Natural killer cell treated with Interleukin-12 subunit alpha and Interleukin-12 subunit beta and Interleukin-15 and Interleukin-18, amount 100 ng/mL, for 72 hours (primary cell): ENCODE measurements around the gene DRAXIN. TPM values are rescaled to one million over a fixed set of nuclear protein-coding genes. Genes with fewer than 3 reads are reported as not detected.
A peak's percentile ranks its signal among the peaks of the same experiment; 100 is the strongest.

Source experiments
- ATAC-seq, 2 donors: fragments of 150-1000 bp; cut with Tn5 transposase in 1 of 2; sonication (Bioruptor Pico), chemical (Tn5 transposase) in 1 of 2; 2 replicates each; pipeline ENCODE4 v1.10.0; 2021
- DNase-seq: peaks from one replicate; pipeline ENCODE4 v3.0.0; 2022; ENCODE audit warnings: low spot score
- H3K27ac Mint-ChIP-seq, 2 donors: 1 replicate in 1 of 2; 2 replicates in 1 of 2; pipeline ENCODE4 v1.8.0; 2022; ENCODE audit warnings: mixed read lengths in 2 of 2, mild to moderate bottlenecking in 1 of 2, moderate library complexity in 1 of 2
- H3K27me3 Mint-ChIP-seq, 2 donors: 1 replicate in 1 of 2; 2 replicates in 1 of 2; pipeline ENCODE4 v1.8.0; 2022; ENCODE audit warnings: mixed read lengths in 2 of 2
- H3K36me3 Mint-ChIP-seq: one replicate; pipeline ENCODE4 v1.8.0; 2022; ENCODE audit warnings: mixed read lengths
- H3K4me1 Mint-ChIP-seq, 2 donors: 1 replicate in 1 of 2; 2 replicates in 1 of 2; pipeline ENCODE4 v1.8.0; 2022; ENCODE audit warnings: low read depth in 2 of 2, mixed read lengths in 2 of 2, mild to moderate bottlenecking in 1 of 2
- H3K4me3 Mint-ChIP-seq: one replicate; pipeline ENCODE4 v1.8.0; 2022; ENCODE audit warnings: mixed read lengths
- H3K9me3 Mint-ChIP-seq: 2 replicates; pipeline ENCODE4 v1.8.0; 2022; ENCODE audit warnings: mixed read lengths
- total RNA-seq, 2 donors: library from RNA; stranded (reverse); gene quantifications; one replicate each; pipeline ENCODE4 v1.2.3, GENCODE V29; 2022

DRAXIN gene
- total RNA-seq, 2 donors from 2014 or later = 29.3 to 41.5 TPM

DNA sequence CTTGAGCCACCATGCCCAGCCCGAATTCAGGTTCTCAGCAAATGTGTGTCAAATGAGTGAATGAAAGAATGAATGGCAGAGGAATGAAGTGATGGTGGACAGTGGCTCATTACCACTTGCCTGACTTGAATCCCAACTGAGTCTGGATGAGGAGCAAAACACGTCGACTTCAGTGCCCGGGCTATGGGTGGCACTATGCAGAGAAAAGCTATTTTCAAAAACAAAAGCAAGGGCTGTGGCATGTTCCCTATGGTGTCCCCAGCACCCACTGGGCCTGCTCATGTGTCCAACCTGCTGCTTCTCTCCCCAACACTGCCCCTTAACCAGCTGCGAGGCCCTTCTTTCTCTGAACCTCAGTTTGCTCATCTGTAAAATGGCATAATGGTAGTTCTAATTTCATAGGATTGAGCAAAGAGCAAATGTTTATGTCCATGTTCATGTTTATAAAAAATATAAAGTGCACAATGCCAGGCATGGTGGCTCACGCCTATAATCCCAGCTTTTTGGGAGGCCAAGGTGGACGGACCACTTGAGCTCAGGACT, 6.2 kb upstream of the DRAXIN start:
- no peak overlapping the region for H3K4me3 Mint-ChIP-seq
- no peak for ATAC-seq
- H3K9me3 Mint-ChIP-seq = no peaks in the 10 kb centered on the region
- no peak overlapping the region for H3K27ac Mint-ChIP-seq
- H3K27me3 Mint-ChIP-seq = peaks cover 0 to 8% of the 10 kb centered on the region in 2 donors
- H3K4me1 Mint-ChIP-seq = peaks cover 7 to 20% of the 10 kb centered on the region in 2 donors
- no peak for DNase-seq
- no peaks in the 10 kb centered on the region for H3K36me3 Mint-ChIP-seq

DNA sequence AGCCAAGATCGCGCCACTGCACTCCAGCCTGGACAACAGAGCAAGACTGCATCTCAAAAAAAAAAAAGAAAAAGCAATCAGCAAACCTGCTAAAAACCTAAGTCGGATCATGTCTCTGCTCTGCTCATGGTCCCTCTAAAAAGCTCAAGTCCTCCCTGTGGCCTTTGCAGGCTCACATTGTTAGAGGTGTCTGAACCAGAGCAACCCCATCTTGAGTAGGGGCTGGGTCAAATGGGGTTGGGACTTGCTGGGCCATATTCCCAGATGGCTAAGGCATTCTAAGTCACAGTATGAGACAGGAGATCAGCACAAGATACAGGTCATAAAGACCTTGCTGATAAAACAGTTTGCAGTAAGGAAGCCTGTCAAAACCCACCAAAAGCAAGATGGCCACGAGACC, 3.0 kb upstream of the DRAXIN start:
- no peak for DNase-seq
- ATAC-seq = no peak
- Mint-ChIP-seq H3K4me1 (peaks cover 20 to 22% of the 10 kb centered on the region in 2 donors), H3K27ac (no peak overlapping the region), H3K4me3 (no peak overlapping the region), H3K36me3 (no peaks in the 10 kb centered on the region), H3K27me3 (peaks cover 0 to 8% of the 10 kb centered on the region in 2 donors), H3K9me3 (no peaks in the 10 kb centered on the region)

DNA sequence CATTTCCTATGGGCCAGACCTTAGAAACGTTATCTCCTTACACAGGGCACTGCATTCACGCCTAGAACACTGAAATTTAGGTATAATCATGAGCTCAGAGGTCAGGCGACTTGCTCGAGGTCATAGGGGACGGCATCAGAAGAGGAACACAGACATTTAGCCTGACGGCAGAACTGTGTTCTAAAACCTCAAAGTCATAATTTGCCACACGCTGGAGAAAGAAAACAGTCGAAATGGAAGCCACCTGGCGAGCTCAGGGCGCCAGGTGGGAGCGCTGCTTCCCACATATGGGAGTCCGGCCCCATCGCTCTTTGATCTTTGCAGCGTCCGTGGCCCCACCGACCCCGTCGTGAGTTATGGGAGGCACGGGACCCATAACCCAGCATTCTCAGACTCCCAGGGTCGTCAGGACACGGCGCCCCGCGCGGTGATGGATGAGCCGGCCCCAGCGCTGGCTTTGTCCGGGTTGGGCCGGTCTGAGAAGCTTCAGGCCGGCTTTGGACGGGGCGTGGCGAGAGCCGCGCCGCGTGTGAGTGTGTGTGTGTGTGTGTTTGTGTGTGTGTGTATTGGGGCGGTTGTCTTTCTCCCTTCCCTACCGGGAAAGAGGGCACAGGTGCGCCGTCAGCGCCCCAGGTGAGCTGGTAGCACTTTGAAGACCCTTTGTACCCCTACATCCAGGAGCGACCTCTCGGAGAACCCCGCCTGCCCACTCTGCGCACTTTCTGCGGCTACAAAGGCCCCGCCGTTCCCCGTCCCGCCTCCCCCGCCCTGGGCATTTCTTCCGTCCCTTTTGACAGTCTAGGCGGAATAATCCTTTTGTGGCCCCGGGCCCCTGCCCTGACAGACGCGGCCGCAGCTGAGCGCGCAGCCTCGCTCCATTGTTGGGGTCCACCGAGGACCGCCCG, 861 bp upstream of the DRAXIN start:
- H3K4me3 Mint-ChIP-seq = peak overlapping the region; percentile 63
- H3K36me3 Mint-ChIP-seq = no peaks in the 10 kb centered on the region
- DNase-seq = no peak
- peaks cover 27 to 28% of the 10 kb centered on the region in 2 donors for H3K4me1 Mint-ChIP-seq
- peak overlapping the region; percentile 4 to 55 for H3K27ac Mint-ChIP-seq
- peaks cover 0 to 8% of the 10 kb centered on the region in 2 donors for H3K27me3 Mint-ChIP-seq
- no peak for ATAC-seq
- no peaks in the 10 kb centered on the region for H3K9me3 Mint-ChIP-seq

DNA sequence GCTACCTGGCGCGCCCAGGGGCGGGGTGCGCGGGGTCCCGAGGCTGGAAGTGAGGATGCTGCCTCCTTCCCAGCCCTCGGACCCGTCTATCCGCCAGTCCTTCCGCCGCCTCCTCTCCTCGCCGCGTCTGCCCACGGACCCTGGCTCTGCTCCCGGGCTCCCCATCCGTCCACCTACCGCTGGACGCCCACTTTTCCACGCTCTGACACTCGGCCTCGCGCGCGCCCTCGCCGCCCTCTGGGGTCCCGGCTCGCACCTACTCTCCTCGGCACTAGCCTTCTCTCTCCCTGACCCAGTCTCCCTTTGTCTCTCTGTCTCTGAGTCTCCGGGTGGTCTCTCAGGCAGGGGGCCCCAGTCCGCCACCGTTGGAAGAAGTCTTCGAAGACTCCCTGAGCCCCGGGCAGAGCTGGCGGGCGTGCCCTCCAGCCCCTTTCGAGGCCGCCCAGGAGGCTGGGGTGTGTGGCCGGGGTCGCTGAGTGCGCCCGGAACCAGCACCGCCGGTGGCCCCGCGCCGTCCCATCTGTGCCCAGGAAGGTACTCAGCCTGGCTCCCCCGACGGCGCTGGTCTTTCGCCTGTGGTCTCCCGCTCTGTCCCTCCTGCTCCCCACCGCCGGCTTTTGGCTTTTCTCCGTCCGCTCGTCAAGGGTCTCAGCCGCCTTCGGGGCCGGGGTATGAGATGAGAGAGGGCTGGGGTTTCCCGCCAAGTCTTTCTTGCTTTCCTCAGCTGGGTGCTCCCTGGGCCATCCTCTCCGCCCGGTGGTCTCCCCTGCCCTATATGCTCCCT, 610 bp downstream of the DRAXIN start:
- H3K27ac Mint-ChIP-seq = peak overlapping the region; percentile 65 to 75
- H3K9me3 Mint-ChIP-seq = no peaks in the 10 kb centered on the region
- ATAC-seq = peak in 1 of 2 donors; percentile 0
- H3K4me3 Mint-ChIP-seq = peak overlapping the region; percentile 85
- peaks cover 0 to 8% of the 10 kb centered on the region in 2 donors for H3K27me3 Mint-ChIP-seq
- no peak for DNase-seq
- H3K4me1 Mint-ChIP-seq = peaks cover 27 to 29% of the 10 kb centered on the region in 2 donors
- H3K36me3 Mint-ChIP-seq = no peaks in the 10 kb centered on the region

DNA sequence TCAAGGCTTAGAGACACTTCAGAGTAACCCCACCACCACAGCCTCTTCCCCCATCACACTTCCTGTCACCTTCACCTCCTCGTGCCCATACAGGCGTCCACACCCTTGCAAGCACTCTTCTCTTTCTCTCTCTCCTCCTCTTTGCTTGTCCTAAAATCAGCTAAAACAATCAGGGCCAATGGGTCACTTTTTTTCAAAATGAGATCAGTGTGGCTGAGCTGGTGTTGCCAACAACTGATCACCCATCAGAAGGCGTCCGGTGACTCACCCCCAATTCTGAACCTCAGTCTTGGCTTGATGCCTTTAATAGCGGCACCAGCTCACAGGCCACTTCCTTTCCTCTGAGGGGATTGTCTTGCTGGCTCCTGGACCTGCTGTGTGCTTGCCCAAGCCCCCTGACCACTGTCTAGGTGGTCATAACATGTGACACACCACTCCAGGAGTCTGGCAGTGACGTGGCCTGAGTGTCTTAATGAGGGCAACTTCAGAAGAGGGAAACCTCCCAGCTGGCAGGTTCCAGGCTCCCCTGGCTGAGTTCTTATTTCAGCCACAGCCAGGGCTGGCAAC, 1.6 kb downstream of the DRAXIN start:
- Mint-ChIP-seq H3K4me3 (peak overlapping the region; percentile 85), H3K27ac (peak overlapping the region; percentile 65 to 75), H3K27me3 (peaks cover 0 to 8% of the 10 kb centered on the region in 2 donors), H3K4me1 (peaks cover 27% of the 10 kb centered on the region in 2 donors), H3K36me3 (no peaks in the 10 kb centered on the region), H3K9me3 (no peaks in the 10 kb centered on the region)
- DNase-seq (peak; percentile 89), ATAC-seq (peak; percentile 88 to 90)

DNA sequence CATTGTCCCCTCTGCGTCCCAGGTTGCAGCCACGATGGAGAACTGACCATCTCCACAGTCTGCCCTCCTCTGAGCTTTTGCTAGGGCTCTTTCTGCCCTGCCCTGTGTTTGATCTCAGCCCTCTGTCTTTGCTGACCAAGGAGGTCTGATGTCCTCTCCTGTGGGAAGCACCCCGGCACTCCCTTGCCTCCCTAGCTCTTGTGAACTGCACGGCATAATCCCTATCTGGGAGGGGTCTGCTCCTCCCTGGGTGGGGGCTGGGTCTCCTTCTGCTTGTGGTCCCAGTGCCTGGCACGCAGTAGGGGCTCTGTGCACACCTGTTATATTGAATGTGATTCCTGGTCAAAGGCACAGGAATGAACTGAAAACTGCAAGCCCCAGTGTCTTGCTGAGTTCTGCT, 2.4 kb downstream of the DRAXIN start:
- H3K4me1 Mint-ChIP-seq = peaks cover 27% of the 10 kb centered on the region in 2 donors
- H3K27me3 Mint-ChIP-seq = peaks cover 0 to 8% of the 10 kb centered on the region in 2 donors
- peak overlapping the region; percentile 65 to 75 for H3K27ac Mint-ChIP-seq
- DNase-seq = no peak
- no peak for ATAC-seq
- no peaks in the 10 kb centered on the region for H3K9me3 Mint-ChIP-seq
- H3K36me3 Mint-ChIP-seq = no peaks in the 10 kb centered on the region
- H3K4me3 Mint-ChIP-seq = peak overlapping the region; percentile 85

DNA sequence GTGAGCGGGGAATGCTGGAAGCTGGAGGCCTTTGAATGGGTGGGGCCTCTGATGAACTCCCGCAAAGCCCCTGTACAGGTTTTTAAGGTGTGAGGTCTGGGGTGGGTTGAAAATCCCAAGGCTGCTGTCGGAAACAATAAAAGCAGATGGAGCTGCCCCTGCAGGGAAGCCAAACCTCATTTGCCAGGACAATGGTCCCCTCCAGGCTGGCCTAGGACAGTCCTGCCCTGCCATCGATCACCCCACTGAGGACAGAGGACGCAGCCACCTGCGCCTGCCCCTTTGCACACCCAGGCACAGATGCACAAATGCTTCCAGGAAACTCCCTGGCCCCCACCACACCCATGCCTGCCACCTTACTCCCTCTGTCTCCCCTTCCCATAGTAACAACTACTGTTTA, 4.4 kb downstream of the DRAXIN start:
- peaks cover 15% of the 10 kb centered on the region in 2 donors for H3K4me1 Mint-ChIP-seq
- no peaks in the 10 kb centered on the region for H3K9me3 Mint-ChIP-seq
- peak overlapping the region in 1 of 2 donors; percentile 39 for H3K27ac Mint-ChIP-seq
- ATAC-seq (no peak), DNase-seq (no peak)
- H3K27me3 Mint-ChIP-seq = no peaks in the 10 kb centered on the region
- no peak overlapping the region for H3K4me3 Mint-ChIP-seq
- H3K36me3 Mint-ChIP-seq = no peaks in the 10 kb centered on the region

DNA sequence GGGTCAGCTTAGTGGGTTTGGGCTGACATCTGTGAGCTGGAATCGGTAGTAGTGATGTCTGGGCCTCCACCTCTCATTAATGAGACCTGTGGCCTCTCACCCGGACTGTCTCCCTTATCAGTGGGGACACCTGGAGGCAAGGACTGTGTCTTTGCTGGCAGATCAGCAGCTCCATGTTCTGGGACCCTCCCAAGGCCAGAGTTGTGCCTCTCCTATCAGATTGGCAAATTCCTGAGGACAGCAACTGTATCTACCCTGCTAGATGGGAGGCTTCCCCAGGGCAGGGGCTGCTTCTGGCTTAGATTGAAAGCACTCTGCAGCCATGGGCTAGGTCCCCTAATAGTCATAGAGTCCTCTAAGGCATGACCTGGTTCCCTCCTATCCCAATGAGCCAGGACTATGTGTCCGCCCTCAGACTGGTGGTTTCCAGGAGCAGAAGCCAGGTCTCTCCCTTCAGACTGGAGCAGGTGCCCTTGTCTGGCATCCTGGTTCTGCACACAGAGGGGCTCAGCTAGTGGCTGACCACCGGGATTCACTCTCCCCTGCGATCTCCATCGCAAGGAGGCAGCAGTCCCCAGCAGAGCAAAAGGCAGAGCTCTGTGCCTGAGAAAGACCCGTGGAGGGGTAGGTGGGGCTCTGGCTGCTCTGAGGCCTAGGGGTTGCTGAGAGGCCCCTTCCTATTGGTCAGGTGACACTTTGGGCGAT, 5.8 kb downstream of the DRAXIN start:
- H3K36me3 Mint-ChIP-seq = no peaks in the 10 kb centered on the region
- ATAC-seq (no peak), DNase-seq (no peak)
- peaks cover 15% of the 10 kb centered on the region in 2 donors for H3K4me1 Mint-ChIP-seq
- no peaks in the 10 kb centered on the region for H3K9me3 Mint-ChIP-seq
- peak overlapping the region in 1 of 2 donors; percentile 75 for H3K27ac Mint-ChIP-seq
- no peaks in the 10 kb centered on the region for H3K27me3 Mint-ChIP-seq
- no peak overlapping the region for H3K4me3 Mint-ChIP-seq

DNA sequence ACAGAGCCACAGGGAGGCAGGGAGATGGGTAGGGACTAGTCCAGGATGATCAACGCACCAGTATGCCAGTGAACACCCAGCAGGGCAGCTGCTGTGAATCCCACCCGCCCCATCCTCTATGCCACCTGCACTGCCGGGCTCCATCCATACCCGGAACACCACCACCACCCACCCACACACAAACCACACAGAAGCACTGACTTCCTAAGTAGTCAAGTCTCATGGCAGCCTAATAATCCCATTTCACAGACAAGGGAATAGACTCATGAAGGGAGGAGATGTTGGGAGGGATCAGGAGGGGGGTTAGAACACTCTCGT, 6.3 kb downstream of the DRAXIN start:
- peaks cover 14% of the 10 kb centered on the region in 2 donors for H3K4me1 Mint-ChIP-seq
- ATAC-seq (no peak), DNase-seq (no peak)
- no peaks in the 10 kb centered on the region for H3K9me3 Mint-ChIP-seq
- no peaks in the 10 kb centered on the region for H3K27me3 Mint-ChIP-seq
- peak overlapping the region in 1 of 2 donors; percentile 75 for H3K27ac Mint-ChIP-seq
- H3K4me3 Mint-ChIP-seq = no peak overlapping the region
- H3K36me3 Mint-ChIP-seq = no peaks in the 10 kb centered on the region

DNA sequence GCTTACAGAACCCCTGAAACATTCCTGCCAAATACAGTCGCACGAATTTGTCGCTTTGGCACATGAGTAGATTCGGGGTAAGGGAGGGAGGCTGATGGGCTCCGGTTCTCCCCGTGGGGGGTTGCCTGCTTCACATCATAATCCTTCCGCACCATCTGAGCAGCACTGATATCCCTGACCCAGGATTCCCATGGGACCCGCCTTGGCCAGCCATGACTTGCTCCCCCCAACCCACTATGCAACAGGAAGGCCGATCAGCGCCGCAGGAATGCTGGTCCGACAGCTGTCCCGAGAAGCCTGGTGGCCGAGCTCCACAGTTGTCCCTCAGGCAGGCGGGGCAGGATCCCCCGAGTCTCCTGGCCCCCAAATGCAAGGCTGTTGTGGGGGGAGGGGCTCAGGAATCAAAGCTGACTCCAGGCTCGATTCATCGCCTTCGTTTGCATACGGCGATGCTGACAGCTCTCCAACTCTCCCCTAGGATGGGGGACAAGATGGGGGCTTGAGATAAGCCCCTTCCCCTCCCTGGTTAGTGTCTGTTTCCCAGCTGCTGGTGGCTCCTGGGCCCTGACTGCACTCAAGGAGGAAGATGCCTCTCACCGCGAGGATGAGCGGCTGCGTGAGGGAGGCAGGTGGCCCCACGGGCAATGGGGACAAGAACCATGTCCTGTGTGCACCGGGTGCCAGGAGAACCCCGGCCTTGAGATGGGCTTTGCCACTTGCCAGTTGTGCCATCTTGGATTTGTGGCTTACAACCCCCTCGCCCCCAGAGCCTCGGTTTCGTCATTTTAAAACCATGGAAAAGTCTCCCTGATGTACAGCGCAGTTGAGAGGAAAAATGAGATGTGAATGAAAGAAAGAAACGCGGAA, 9.3 kb downstream of the DRAXIN start:
- DNase-seq = no peak
- Mint-ChIP-seq H3K36me3 (no peaks in the 10 kb centered on the region), H3K27me3 (no peaks in the 10 kb centered on the region), H3K4me1 (peaks cover 9 to 19% of the 10 kb centered on the region in 2 donors), H3K4me3 (no peak overlapping the region), H3K27ac (no peak overlapping the region), H3K9me3 (no peaks in the 10 kb centered on the region)
- ATAC-seq = no peak

DNA sequence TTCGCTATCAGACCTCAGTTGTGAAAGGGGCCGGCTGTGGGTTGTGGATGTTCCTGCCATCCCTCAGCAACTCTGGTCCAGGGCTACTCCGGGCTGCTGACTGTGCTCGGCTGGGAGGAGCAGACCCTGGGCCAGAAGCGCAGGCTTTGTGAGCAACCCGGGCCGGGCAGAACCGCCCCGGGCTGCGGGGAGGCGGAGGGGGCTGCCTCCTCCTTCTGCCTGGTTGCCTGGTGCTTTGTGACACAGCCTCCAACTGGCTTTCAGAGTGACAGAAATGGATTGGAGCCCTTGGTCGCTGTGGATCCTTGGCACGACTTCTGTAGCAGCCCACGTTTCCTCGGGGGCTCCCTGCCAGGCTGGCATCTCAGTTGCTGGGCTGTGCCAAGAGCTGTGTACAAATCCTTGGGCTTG, 10.0 kb downstream of the DRAXIN start:
- no peak overlapping the region for H3K4me3 Mint-ChIP-seq
- H3K9me3 Mint-ChIP-seq = no peaks in the 10 kb centered on the region
- H3K27me3 Mint-ChIP-seq = no peaks in the 10 kb centered on the region
- ATAC-seq = no peak
- no peaks in the 10 kb centered on the region for H3K36me3 Mint-ChIP-seq
- no peak overlapping the region for H3K27ac Mint-ChIP-seq
- H3K4me1 Mint-ChIP-seq = peaks cover 9 to 19% of the 10 kb centered on the region in 2 donors
- no peak for DNase-seq

DNA sequence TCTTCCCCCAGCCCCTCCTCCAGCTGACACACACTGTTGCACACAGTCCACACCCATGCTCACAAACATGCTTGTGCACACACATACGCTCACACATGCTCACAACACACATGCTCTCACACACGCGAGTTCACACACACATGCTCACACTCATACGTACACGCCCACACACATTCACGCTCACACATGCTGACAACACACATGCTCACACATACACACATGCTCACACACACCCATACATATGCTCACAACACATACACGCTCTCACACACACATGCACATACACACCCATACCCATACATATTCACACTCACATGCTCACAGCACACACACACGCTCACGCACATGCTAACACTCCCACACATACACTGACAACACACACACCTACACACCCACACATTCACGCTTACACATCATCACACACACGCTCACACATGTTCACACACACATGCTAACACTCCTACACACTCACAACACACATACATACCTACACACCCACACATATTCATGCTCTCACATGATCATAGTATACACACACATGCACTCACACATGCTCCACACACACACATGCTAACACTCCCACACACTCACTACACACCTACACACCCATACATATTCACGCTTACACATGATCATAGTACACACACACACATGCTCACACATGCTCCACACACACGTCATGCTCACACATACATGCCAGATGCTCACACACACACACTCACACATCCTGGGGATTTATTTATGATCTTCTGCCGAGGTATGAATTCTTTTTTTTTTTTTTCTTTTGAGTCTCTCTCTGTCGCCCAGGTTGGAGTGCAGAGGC, 10.7 kb downstream of the DRAXIN start:
- Mint-ChIP-seq H3K9me3 (no peaks in the 10 kb centered on the region), H3K27ac (no peak overlapping the region), H3K4me1 (peaks cover 9 to 17% of the 10 kb centered on the region in 2 donors), H3K36me3 (no peaks in the 10 kb centered on the region), H3K27me3 (no peaks in the 10 kb centered on the region), H3K4me3 (no peak overlapping the region)
- ATAC-seq = no peak
- DNase-seq = no peak
